ENCODE results near the gene POLR2E. TPM values are rescaled to one million over a fixed set of nuclear protein-coding genes. Genes with fewer than 3 reads are reported as not detected.

Gene POLR2E
- total RNA-seq, 2 donors from 2014 or later: 155 to 248 TPM

DNA sequence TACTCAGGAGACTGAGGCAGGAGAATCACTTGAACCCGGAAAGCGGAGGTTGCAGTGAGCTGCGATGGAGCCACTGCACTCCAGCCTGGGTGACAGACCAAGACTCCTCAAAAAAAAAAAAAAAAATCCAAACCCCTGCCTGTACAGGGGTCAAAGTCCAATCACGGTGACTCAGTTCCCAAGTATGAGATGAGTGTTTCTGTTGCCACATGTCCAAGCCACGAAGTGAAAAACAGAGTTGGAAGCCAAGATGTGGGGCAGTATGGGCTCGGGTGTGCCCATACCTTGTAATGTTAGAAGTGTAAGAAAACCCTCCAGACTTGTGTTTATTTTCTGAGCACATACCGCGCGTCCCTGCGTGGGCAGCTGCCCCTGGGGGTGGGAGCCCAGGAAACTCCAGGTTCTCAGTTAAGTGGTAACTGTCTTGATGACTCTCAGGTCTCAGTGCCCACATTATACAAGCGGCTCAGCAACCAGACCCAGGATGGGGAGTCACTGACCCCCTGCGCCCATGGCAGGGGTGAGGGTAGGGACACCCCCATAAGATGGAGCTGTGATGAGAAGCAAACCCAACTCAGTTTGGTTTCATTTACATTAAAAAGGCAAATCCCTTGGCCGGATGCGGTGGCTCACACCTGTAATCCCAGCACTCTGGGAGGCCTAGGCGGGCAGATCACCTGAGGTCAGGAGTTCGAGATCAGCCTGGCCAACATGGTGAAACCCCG is 7.4 kb upstream of the POLR2E start:
- peaks cover 28% of the 10 kb centered on the region for H3K4me1 Mint-ChIP-seq
- peak overlapping the region; percentile 78 for H3K4me3 Mint-ChIP-seq
- peak; percentile 73 for ATAC-seq (replicated peaks)
- peak overlapping the region; percentile 94 for H3K27ac Mint-ChIP-seq
- H3K9me3 Mint-ChIP-seq: no peaks in the 10 kb centered on the region
- H3K36me3 Mint-ChIP-seq (ENCODE audit: low read depth): peaks cover 37% of the 10 kb centered on the region
- H3K27me3 Mint-ChIP-seq: no peaks in the 10 kb centered on the region

DNA sequence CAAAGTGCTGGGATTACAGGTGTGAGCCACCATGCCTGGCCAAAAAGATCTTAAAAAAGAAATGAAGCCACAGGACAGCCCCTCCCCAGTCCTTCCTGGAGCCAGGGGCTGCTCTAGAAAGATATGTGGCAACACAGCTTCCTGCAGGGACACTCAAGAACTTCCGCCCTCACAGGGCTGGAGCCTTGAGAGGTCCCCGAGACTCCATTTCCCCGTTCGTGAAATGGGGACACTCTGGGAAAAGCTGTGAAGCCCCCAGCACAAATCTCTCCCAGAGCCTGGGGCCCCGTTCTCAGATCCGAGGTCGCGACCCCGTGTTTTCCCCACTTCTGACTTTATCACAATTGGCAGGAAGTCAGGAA is 6.1 kb upstream of the POLR2E start:
- no peaks in the 10 kb centered on the region for H3K27me3 Mint-ChIP-seq
- no peak for ATAC-seq (replicated peaks)
- H3K9me3 Mint-ChIP-seq: no peaks in the 10 kb centered on the region
- peak overlapping the region; percentile 78 for H3K4me3 Mint-ChIP-seq
- H3K27ac Mint-ChIP-seq: peak overlapping the region; percentile 67
- H3K4me1 Mint-ChIP-seq: peaks cover 28% of the 10 kb centered on the region
- peaks cover 25% of the 10 kb centered on the region for H3K36me3 Mint-ChIP-seq (ENCODE audit: low read depth)

DNA sequence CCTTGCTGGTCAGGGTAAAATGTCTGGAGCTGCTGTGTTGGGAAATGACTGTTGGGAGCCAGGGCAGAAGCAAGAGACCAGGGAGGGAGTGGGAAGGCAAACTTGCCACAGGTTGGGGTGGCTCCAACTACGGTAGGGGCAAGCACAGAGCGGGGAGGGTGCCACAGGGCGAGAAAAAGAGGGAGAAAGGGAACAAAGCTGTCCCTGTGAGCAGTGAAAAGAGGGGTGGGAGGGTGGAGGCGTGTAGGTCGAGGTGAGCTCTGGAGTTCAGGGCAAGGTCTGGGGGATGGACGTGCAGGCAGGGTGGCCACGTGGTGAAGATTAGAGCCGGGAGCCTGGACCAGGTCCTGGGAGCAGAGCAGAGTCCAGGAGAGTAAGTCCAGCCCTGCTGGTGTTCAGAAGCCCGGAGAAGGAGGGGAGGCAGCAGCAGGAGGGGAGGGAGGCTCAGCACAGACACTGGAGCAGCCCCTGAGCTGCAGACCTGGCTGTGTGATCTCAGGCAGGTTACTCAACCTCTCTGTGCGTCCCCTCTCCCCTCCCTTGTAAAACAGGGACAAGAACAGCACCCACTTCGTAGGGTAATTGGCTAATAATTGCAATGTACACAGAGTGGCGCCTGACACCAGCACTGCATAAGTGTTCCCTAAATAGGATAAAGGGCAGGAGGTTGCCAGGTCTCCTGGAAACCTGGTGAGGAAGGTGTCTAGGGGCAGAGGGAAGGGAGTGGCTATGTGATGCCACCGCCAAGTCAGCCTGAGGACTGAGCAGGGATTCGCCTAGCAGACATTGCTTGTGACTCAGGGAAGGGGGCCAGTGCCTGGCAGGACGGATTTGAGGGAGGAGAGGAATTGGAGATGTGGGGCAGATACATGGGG is 3.2 kb upstream of the POLR2E start:
- H3K27ac Mint-ChIP-seq: peak overlapping the region; percentile 89
- peaks cover 45% of the 10 kb centered on the region for H3K36me3 Mint-ChIP-seq (ENCODE audit: low read depth)
- H3K4me3 Mint-ChIP-seq: peak overlapping the region; percentile 74
- no peak for ATAC-seq (replicated peaks)
- H3K27me3 Mint-ChIP-seq: no peaks in the 10 kb centered on the region
- peaks cover 38% of the 10 kb centered on the region for H3K4me1 Mint-ChIP-seq
- H3K9me3 Mint-ChIP-seq: no peaks in the 10 kb centered on the region

DNA sequence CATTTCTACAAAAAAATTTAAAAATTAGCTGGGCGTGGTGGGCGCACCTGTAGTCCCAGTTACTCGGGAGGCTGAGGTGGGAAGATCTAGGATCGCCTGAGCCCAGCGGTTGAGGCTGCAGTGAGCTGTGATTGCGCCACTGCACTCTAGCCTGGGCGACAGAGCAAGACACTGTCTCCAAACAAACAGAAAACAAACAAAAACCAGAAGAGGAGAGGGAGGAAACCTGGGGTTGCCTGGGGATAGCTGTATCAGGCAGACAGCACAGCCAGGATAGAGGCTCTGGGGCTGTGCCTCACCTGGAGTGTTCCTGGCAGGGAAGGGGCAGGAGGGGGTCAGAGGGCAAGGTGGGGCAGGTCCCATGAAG is 2.6 kb upstream of the POLR2E start:
- Mint-ChIP-seq H3K36me3 (ENCODE audit: low read depth) (peaks cover 47% of the 10 kb centered on the region), H3K27ac (peak overlapping the region; percentile 89), H3K27me3 (no peaks in the 10 kb centered on the region), H3K4me3 (peak overlapping the region; percentile 74), H3K4me1 (peaks cover 36% of the 10 kb centered on the region), H3K9me3 (no peaks in the 10 kb centered on the region)
- ATAC-seq (replicated peaks): no peak

DNA sequence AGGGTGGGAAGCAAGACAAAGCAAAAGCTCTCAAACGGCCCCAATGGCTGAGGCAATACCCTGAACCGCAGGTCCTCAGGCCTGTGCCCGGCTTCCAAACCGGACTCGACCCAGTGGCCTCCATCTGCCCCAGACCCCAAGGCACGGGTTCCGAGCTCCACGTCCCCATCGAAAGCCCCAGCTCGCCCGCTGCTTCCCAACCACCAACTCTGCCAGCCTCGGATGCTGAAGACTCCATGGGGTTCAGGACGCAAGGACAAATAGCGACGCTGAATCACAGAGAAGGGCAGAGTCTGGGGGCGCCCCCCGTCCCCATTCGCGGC is 559 bp downstream of the POLR2E start:
- peaks cover 29% of the 10 kb centered on the region for H3K4me1 Mint-ChIP-seq
- no peaks in the 10 kb centered on the region for H3K9me3 Mint-ChIP-seq
- H3K36me3 Mint-ChIP-seq (ENCODE audit: low read depth): peaks cover 63% of the 10 kb centered on the region
- ATAC-seq (replicated peaks): peak; percentile 3
- peak overlapping the region; percentile 65 for H3K27ac Mint-ChIP-seq
- H3K4me3 Mint-ChIP-seq: peak overlapping the region; percentile 90
- no peaks in the 10 kb centered on the region for H3K27me3 Mint-ChIP-seq

DNA sequence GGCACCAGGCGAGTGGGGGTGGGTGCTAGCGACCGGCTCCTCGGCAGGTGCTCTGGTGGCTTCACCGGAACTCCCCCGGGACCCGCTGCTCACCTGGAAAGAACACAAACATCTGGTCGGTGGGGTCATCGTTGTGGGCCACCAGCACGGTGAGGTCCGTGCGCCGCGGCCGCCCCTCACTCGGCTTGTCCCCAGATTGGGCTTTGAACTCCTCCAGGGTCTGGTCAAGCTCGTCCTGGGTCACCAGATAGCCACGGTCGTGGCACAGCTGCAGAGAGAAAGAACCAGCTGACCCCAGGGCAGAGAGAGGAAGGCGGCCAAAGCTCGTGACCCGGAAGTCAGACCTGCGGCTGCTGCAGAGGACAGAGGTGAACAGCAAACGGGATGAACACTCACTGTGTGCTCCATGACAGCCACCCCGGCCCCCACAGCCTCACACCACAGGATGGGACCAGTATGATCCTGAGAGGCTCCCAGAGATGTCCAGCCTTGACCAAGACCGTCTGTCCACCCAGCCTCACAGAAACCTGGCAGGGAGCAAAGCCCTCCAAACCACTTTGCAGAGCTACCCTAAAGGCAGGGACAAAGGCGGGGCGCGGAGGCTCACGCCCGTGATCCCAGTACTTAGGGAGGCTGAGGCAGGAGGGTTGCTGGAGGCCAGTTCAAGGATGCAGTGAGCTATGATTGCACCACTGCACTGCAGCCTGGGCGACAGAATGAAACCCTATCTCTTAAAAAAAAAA is 1.2 kb downstream of the POLR2E start:
- no peak for ATAC-seq (replicated peaks)
- Mint-ChIP-seq H3K4me3 (peak overlapping the region; percentile 90), H3K27ac (peak overlapping the region; percentile 65), H3K9me3 (no peaks in the 10 kb centered on the region), H3K4me1 (peaks cover 22% of the 10 kb centered on the region), H3K36me3 (ENCODE audit: low read depth) (peaks cover 61% of the 10 kb centered on the region), H3K27me3 (no peaks in the 10 kb centered on the region)

DNA sequence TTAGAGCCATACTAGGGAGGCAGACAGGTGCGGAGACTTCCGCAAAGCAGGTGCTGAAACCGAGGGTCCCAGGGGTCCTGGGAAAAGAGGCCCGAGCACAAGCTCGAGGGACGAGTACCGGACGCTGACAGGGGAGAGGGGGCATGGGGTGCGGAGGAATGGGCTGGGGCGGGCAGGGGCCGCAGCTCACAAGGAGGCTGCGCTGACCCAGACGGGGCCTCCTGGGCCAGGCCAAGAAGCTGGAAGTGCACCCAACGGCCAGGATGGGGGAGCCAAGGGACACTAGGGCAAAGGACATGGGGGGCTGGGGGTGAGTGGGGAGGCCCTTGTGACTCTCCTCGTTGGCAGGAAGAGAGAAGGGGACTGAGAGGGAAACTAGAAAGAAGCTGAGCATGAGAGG is 1.8 kb downstream of the POLR2E start:
- no peak for ATAC-seq (replicated peaks)
- H3K4me1 Mint-ChIP-seq: peaks cover 19% of the 10 kb centered on the region

DNA sequence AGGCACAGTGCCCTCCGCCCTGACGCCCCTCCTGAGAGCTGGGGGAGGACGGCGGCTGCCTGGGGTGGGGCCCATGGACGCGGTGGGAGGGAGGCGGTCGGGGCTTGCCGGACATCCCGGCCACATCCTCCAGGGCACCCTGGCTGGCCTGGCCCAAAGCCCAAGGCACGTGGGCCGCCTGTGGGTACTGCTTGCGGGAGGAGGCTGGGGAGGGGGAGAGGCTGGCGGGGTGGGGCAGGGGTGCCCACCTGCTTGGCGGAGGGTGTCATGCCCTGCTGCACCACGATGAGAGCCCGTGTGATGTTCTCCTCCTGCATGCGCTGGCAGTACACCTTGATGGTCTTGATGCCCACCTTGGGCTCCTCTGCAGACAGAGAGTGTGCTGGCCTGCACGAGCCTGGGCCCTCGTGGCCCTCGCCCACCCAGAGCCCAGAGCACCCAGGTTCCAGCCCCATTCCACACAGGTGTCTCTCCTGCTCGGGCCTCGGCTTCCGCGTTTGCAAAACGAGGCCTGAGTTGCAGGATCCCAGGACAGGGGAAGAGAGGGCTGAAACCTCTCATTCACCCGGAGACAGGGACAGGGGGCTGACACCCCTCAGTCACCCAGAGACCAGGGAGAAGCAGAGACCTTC is 3.5 kb downstream of the POLR2E start:
- ATAC-seq (replicated peaks): no peak
- no peaks in the 10 kb centered on the region for H3K27me3 Mint-ChIP-seq
- no peak overlapping the region for H3K4me3 Mint-ChIP-seq
- H3K9me3 Mint-ChIP-seq: no peaks in the 10 kb centered on the region
- peaks cover 74% of the 10 kb centered on the region for H3K36me3 Mint-ChIP-seq (ENCODE audit: low read depth)
- peaks cover 23% of the 10 kb centered on the region for H3K4me1 Mint-ChIP-seq
- no peak overlapping the region for H3K27ac Mint-ChIP-seq

More for the DNA sequence above, 1.8 kb downstream of the POLR2E start:
- Mint-ChIP-seq H3K9me3 (no peaks in the 10 kb centered on the region), H3K36me3 (ENCODE audit: low read depth) (peaks cover 63% of the 10 kb centered on the region), H3K27ac (peak overlapping the region; percentile 28), H3K4me3 (peak overlapping the region; percentile 90), H3K27me3 (no peaks in the 10 kb centered on the region)

DNA sequence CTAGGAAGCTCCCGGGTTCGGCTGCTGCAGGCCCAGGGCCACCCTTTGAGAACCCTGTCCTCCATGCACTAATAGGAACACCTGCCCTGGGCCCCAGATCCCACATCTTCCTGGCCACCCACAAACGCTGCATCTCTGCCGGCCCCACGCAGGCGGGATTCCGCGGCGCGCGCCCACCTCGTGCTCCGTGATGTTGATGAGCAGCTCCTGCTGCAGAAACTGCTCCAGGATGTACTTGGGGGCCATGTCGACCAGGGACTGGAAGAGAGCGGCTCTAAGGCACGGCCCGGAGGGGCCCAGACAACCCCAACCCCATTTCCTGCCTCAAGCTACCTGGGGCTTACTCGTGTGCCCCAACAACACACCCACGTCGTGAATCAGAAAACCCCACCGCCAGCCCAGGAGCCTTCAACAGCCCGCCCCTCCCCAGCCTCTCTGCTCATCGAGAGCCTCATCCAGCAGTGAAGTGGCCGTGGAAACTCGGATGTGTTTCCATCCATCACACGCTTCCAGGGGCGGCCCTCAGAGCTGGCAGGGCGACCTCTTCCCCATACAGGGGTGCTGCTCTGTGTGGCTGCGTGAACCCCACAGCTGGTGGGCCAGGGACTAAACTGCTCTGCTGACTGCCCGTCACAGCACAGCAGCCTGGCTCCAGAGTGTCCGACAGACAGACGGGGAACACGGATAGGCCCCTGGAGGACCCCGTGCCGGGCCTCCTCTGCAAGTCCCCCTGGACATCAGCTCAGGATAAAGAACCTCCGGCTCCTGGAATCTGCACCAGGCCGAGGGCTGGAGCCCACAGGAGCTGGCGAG is 4.2 kb downstream of the POLR2E start:
- no peak overlapping the region for H3K27ac Mint-ChIP-seq
- no peaks in the 10 kb centered on the region for H3K9me3 Mint-ChIP-seq
- peaks cover 21% of the 10 kb centered on the region for H3K4me1 Mint-ChIP-seq
- H3K36me3 Mint-ChIP-seq (ENCODE audit: low read depth): peaks cover 80% of the 10 kb centered on the region
- no peak for ATAC-seq (replicated peaks)
- H3K27me3 Mint-ChIP-seq: no peaks in the 10 kb centered on the region
- H3K4me3 Mint-ChIP-seq: no peak overlapping the region

DNA sequence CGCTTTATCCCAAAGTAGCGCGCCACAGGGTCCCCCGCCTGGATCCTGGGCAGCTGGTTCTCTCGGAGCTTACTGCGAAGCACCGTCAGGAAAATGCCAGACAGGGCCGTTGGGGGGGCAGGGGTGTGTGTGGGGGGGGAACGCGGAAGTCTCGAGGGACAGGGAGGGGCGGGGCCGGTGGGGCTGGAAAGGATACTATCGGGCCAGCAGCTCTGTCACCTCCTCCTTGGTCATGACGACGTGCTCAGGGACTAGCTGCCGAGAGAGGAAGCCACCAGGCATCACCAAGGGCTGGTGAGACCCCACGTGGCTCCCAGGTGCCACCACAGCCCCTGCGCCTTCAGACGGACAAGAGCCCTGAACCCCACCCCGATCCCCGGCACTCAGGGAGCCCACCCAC is 5.3 kb downstream of the POLR2E start:
- ATAC-seq (replicated peaks): no peak
- Mint-ChIP-seq H3K36me3 (ENCODE audit: low read depth) (peaks cover 84% of the 10 kb centered on the region), H3K27me3 (no peaks in the 10 kb centered on the region), H3K9me3 (no peaks in the 10 kb centered on the region), H3K4me1 (peaks cover 20% of the 10 kb centered on the region), H3K4me3 (no peak overlapping the region), H3K27ac (no peak overlapping the region)

DNA sequence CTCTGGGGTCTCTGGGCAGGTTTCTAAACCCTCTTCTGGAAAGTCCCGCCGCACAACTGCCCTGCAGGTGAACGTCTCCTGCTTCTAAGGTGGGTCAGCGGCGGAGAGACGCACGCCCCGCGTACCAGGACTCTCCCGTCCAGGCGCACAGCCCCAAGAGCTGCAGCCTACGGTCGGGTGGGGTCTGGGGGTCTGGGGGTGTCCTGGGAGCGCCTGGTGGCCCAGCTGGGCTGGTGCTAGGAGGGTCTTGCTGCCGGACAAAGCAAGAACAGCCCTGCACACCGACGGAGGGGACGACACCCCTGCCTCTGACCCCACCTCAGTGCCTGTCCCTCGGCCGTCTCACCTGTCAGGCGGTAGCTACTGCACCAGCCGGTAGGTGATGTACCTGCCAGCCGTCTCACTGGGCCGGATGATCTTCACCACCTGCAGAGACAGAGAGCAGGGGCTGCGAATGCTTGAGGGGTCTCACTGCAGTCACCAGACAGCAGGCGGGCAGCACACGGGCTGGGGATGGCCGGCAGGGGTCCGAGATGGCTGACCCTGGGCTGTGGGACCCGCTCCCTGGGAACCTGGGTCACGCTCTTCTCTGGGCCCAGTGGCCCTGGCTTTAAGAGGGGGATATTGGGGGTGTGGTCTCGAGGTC is 5.9 kb downstream of the POLR2E start:
- H3K27ac Mint-ChIP-seq: peak overlapping the region; percentile 92
- H3K27me3 Mint-ChIP-seq: no peaks in the 10 kb centered on the region
- H3K9me3 Mint-ChIP-seq: no peaks in the 10 kb centered on the region
- peaks cover 84% of the 10 kb centered on the region for H3K36me3 Mint-ChIP-seq (ENCODE audit: low read depth)
- peaks cover 22% of the 10 kb centered on the region for H3K4me1 Mint-ChIP-seq
- ATAC-seq (replicated peaks): no peak
- no peak overlapping the region for H3K4me3 Mint-ChIP-seq

DNA sequence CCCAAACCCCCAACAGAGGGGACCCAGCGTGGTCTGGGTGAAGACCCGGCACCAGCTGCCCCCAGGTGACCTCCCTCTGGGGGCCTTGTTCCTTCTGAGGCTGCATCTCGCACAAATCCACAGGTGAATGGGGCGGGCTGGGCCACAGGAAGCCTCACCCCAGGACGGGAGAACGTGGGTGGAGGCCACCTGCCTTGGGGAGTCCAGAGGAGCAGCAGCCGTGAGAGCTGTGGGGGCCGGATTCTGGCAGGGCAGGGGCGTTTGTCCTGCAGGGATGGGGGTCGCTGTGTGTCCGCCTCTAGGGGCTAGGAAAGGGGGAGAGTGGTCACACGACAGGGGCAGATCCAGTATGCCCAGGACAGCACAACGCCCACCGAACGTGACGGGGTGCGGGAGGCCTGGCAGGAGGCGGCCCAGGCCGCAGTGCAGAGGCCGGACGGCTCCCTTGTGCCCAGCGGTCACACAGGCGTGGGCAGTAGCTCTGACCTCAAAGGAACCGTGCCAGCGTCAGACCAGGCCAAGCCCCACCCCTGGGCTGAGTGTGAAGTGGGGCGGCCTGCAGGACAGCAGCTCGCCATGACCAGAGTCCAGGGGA is 6.7 kb downstream of the POLR2E start:
- H3K4me3 Mint-ChIP-seq: peak overlapping the region; percentile 67
- peaks cover 84% of the 10 kb centered on the region for H3K36me3 Mint-ChIP-seq (ENCODE audit: low read depth)
- H3K4me1 Mint-ChIP-seq: peaks cover 22% of the 10 kb centered on the region
- no peaks in the 10 kb centered on the region for H3K9me3 Mint-ChIP-seq
- H3K27ac Mint-ChIP-seq: peak overlapping the region; percentile 92
- peak; percentile 22 for ATAC-seq (replicated peaks)
- H3K27me3 Mint-ChIP-seq: no peaks in the 10 kb centered on the region

DNA sequence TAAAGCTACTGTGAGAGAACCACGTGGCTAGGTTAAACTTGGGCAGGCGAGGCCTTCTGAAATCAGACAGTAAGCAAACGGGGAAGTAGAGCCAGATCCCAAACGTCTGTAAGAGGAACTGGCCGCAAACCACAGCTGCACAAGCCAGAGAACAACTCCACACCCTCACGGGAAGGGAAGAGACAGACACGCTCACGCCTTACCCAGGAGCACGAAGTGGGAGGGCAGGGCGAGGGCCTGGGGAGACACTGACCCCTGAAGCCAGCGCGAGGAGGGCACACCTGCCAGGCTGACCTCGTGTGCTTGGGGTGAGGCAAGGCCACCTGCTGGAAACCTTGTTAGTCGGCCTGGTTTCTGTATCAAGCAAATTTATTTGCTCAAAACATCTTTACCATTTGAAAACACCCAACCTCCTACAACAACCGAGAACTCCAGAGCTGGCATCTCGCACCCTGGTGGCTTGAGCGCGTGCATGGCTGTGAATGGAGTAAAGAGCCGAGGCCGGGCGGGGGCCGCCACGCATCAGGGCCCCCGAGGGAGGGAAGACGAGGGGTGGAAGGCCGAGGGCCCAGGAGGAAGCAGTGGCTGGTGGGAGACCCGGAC is 7.3 kb downstream of the POLR2E start:
- H3K4me3 Mint-ChIP-seq: peak overlapping the region; percentile 67
- peak overlapping the region; percentile 92 for H3K27ac Mint-ChIP-seq
- peak; percentile 38 for ATAC-seq (replicated peaks)
- H3K4me1 Mint-ChIP-seq: peaks cover 22% of the 10 kb centered on the region
- H3K27me3 Mint-ChIP-seq: no peaks in the 10 kb centered on the region
- peaks cover 84% of the 10 kb centered on the region for H3K36me3 Mint-ChIP-seq (ENCODE audit: low read depth)
- H3K9me3 Mint-ChIP-seq: no peaks in the 10 kb centered on the region
